Epithelial cell of esophagus (primary cell): Measurements from ENCODE around the gene RENBP.

Experiments
- DNase-seq: peaks from one replicate; pipeline ENCODE4 v3.0.0; 2010; ENCODE audit warnings: low read depth
- H3K4me3 ChIP-seq: 2 replicates; pipeline ENCODE4 v1.5.1; 2011; ENCODE audit warnings: mild to moderate bottlenecking, low read length, control low read depth
- TF ChIP-seq, protein P1 (sequence below): IDR thresholded peaks from 2 replicates; pipeline ENCODE4 v1.5.1; 2011; ENCODE audit warnings: low read depth, mild to moderate bottlenecking, low read length, control low read depth, inconsistent platforms; ENCODE audit not compliant: insufficient read depth; ENCODE audit errors: missing control alignments

RENBP gene

DNA sequence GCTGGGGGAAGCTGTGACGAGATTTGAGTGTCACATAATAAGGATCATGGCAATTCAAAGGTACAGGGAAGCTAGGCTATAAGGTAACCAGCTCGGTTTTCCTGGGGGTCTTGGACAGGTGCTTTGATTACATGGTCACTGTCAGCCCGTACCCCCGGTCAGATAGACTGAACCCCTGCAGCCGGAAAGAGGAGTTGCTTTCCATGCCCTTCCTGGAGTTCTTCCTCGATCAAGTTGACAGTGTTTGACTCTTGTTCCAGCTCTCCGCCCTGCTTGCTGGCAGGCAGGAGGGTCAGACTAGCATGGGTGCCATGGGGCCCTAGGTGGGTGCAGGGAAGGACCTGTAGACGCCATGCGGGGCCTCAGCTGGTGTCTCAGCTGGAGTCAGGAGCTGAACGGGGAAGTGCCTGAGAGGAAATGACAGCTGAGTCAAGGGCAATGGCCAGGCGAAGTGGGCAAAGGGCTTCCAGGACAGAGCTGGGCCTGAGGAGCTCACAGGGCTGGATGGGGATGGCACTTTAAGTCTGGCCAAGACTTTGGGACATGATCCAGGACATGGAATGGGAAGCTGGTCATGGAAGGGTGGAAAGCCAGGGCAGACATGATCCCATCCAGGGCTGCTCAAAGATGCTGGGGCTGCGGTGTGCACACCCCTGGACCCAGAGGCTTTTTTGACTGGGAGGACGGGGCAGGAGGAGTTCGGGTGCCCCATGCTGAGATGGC is 29.7 kb upstream of the RENBP start:
- TF ChIP-seq, protein P1, sequence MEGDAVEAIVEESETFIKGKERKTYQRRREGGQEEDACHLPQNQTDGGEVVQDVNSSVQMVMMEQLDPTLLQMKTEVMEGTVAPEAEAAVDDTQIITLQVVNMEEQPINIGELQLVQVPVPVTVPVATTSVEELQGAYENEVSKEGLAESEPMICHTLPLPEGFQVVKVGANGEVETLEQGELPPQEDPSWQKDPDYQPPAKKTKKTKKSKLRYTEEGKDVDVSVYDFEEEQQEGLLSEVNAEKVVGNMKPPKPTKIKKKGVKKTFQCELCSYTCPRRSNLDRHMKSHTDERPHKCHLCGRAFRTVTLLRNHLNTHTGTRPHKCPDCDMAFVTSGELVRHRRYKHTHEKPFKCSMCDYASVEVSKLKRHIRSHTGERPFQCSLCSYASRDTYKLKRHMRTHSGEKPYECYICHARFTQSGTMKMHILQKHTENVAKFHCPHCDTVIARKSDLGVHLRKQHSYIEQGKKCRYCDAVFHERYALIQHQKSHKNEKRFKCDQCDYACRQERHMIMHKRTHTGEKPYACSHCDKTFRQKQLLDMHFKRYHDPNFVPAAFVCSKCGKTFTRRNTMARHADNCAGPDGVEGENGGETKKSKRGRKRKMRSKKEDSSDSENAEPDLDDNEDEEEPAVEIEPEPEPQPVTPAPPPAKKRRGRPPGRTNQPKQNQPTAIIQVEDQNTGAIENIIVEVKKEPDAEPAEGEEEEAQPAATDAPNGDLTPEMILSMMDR: no peak
- DNase-seq: no peak
- H3K4me3 ChIP-seq: no peak overlapping the region

DNA sequence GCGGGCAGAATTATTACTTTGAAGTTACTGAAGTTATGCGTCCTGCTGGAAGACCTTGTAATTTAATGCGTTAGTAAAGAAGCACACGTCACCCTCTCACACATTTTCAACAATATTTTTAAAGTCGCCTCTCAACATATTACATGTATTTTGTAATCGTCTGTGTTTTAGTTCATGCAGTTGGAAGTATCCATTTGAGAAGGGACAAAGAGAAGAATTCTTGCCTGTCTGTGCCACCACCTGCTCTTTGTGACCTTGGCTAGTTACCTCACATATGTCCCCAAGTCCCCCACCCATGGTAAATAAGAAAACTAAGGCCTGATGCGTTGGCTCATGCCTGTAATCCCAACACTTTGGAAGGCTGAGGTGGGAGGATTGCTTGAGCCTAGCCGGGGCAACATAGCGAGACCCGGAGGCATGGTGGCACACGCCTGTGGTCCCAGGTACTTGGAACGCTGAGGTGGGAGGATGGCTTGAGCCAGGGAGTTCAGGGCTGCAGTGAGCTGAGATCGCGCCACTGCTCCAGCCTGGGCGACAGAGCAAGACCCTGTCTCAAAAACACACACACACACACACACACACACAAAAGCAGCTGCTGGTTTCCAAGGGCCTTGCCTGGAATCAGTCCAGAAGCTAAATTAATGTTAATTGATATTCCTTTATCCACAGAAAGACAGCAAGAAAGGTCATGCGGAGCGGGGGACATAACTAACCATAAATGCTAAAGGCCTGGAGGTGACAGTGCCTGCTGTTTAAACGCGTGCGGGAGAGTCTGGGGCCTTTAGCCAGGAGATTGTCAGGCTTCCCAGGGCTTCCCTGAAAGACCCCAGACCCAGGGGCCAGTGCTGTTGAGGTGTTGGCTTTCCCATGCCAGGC is 28.9 kb upstream of the RENBP start:
- no peak for DNase-seq
- H3K4me3 ChIP-seq: peak overlapping the region; percentile 54
- TF ChIP-seq, protein P1: no peak

DNA sequence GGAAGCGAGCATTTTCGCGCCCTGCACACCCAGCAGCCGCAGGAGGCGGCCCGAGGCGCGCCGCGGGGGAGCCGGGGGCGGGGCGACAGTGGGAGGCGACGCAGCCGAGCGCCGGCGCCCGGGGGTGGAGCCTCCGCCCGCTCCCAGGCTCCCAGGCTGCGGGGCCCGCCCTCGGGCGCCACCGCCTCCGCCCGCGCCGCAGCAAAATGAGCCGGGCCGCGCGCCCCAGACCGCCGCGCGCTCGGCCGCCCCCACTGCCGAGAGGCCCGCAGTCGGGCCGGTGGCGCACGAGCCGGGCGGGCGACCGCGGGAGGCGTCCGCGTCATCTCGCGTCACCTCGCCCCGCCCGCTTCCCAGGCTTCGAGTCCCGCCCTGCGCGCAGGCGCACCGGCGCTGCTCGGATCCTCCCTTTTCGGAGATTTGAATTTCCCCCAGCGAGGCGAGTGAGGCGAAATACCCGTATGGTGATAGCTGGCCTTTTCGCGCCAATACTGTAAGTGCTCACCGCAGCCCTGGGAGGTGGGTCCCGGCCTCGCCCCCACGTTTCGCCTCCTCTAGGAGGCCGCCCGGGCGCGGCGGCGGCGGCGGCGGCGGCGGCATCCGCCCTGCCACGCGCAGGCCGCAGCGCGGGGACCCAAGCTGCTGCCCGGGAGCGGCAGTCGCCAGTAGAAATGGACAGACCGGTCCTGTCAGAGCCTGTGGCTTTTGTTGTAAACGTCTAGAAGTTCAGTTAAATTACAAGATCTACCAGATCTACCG is 28.1 kb upstream of the RENBP start, which contains the start of gene TMEM187:
Gene TMEM187 (plus strand): TSS at position 387 of the 759 bp plus-strand sequence. CDS start 9,309 bp downstream, outside the sequence.
- H3K4me3 ChIP-seq: peak within 1 kb of the TSS; percentile 77
- TF ChIP-seq, protein P1: no peak

DNA sequence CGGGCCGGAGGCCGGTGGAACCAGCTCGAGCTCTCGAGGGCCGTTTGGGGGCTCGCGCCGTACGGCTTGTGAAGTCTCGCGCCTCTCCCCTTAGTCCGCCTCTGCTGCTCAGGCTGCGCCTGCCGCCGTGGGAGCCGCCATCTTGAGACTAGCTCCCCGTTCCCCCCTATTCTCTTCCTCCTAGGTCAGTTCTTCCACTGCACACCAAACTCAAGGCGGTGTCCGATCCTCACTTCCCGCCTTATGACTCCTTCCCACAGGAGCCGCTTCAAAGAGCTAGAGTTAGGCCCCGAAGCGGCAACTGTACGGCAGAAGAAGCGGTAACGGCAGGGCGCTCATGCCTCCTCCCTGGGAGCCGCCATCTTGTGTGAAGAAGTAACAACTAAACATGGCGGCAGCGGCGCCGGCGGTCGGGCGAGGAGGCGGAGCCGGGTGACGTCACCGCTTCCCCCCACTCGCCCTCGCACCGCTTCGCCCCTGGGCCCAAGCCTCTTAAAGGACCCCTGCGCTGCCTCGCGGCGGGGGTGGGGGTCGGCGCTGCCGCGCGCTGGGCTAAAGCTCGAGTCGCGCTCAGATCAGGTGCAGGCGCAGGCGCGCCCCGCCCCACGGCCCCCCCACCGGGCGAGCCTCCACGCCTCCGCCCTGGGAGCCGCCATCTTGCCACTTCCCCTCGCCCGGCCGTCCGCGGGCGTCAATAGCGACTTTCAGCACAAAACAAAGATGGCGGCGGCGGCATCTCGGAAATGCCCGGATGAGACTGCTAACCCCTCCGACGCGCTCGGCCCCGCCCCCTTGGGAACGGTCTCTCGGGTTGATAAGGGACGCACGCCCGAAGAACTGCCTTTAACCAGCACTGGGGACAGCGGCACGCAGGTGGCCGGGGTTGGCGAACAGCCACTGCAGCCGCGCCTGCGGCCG is 27.3 kb upstream of the RENBP start, which contains the start of gene HCFC1:
Gene HCFC1 (minus strand): TSS at position 369 of the 918 bp plus-strand sequence. CDS start 978 bp downstream, outside the sequence.
- H3K4me3 ChIP-seq: peak within 1 kb of the TSS; percentile 77
- peak; percentile 84 for DNase-seq
- TF ChIP-seq, protein P1: no peak

More for the DNA sequence above, 28.1 kb upstream of the RENBP start, which contains the start of gene TMEM187:
- DNase-seq: peak; percentile 82

DNA sequence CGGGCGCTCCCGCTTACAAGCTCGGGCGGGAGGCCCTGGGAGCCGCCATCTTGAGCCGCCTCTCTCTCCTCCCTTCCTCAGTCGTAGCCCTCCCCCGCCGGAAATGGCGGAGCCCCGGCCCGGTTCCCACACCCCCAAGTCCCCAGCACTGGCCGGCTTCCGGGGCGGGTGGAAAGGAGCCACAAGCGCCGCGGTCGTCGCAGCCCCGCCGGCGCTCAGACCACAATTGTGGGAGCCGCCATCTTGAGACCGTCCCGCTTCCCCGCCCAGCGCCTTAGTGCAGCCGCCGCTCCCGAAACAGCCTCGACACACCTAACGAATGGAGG is 26.6 kb upstream of the RENBP start:
- TF ChIP-seq, protein P1: no peak
- peak overlapping the region; percentile 77 for H3K4me3 ChIP-seq
- peak; percentile 89 for DNase-seq
